NK-92 treated with Interleukin-12 subunit alpha and Interleukin-12 subunit beta, amount 100 ng/mL, for 24 hours (cell line): Measurements from ENCODE around the gene MAP3K19.
"Not testable (repeated sequence)": the region's sequence is repeated elsewhere in the genome, so short reads cannot be mapped to it uniquely, and the experiment has no call there.

Experiments used
- DNase-seq: peaks from one replicate; lab custom pipeline; 2025; lab: John Stamatoyannopoulos, UW

The MAP3K19 gene

DNA sequence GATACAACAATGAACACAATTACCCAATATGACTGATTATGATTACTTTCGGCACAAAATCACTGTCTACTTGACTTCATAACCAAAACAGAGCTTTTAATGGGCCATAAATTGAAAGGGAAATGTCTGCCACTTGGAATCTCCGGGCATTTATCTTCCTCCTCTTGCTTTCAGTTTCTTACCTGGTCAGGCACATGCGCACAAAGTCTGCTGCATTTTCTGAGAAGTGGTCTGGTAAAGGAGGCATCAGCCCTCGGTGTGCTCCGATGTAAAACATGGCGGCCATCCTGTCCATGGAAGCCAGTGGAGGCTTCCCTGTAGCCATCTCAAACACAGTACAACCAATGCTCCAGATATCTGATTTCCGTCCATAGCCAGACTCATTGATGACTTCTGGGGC, 66.6 kb downstream of the MAP3K19 start:
- no peak for DNase-seq

DNA sequence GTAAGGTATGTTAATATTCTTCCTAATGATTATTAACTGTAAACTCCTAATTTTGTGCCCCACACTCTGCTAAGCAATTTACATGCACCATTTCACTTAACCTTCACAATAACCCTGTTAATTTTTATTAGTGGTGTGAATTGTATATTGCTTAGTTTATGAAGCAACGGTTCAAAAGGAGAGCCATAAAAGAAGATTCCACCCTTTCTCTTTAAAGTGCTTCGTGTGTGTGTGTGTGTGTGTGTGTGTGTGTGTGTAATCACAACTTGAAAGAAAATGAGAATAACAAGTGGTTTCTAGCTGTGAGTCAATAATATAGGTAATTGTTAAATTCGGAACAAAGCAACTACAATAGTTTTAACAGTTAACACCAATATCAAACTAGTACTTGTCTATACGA, 68.0 kb downstream of the MAP3K19 start:
- DNase-seq = no peak

GRCh38 chr2:134977104-134977503, 70.1 kb downstream of the MAP3K19 start:
- not testable (repeated sequence) for DNase-seq

GRCh38 chr2:134976074-134976702, 71.1 kb downstream of the MAP3K19 start:
- DNase-seq = no peak

DNA sequence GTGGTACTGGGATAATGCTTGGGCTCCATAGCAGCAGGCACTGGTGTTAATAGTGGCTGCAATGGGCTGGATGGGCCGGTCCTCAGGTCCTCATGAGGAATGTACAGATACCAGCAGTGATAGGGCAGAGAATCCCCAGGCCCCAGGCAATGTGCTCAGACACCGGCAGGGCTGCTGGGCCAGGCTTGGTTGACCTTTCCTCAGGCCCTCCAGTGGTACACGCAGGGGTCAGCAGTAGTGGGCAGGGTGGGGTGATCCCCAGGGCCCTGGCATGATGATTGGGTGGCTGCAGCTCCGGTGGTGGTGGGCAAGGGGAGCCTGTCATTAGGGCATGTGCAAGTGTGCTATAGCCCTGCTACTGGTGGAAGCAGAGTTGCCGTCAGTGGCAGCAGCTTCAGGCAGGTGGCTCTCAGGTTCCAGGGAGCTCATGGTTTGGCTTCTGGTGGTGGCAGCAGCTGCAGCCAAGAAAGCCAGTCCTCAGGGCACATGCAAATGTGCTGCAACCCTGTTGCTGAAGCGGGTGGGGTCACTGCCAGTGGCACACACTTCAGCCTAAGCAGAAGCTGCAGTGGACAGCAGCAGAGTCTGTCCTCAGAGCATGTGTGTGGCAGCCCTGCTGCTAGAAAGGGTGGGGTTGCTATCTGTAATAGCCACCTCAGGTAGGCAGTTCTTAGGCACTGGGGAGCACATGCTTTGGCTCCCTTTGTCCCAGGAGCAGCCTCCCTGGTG, 71.8 kb downstream of the MAP3K19 start:
- DNase-seq = no peak

DNA sequence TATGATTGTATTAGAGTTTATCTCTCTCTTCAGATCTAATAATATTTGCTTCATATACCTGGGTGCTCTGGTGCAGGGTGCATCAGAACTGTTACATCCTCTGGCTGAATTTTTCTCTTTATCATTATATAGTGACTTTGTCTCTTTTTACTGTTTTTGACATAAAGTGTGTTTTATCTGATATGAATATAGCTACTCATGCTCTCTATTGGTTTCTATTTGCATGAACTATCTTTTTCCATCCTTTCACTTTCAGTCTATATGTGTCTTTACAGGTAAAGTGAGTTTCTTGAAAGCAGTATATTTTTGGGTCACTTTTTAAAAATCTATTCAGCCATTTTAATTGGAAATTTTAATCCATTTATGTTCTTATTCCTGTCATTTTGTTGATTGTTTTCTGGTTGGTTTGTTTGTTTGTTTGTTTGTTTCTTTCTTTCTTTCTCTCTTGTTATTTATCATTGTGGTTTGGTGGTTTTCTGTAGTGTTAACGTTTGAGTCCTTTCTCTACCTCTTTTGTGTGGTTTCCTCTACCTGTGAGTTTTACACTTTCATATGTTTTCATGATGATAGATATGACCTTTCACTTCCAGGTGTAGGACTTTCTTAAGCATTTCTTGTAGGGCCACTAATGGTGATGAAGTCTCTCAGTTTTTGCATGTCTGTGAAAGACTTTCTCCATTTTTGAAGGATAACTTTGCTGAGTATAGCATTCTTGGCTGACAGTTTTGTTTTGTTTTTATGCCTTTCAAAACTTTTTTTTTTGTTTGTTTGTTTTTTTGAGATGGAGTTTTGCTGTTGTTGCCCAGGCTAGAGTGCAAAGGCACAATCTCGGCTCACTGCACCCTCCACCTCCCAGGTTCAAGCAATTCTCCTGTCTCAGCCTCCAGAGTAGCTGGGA, 73.8 kb downstream of the MAP3K19 start:
- DNase-seq = no peak

GRCh38 chr2:134967166-134967565, 80.1 kb downstream of the MAP3K19 start:
- DNase-seq = not testable (repeated sequence)

DNA sequence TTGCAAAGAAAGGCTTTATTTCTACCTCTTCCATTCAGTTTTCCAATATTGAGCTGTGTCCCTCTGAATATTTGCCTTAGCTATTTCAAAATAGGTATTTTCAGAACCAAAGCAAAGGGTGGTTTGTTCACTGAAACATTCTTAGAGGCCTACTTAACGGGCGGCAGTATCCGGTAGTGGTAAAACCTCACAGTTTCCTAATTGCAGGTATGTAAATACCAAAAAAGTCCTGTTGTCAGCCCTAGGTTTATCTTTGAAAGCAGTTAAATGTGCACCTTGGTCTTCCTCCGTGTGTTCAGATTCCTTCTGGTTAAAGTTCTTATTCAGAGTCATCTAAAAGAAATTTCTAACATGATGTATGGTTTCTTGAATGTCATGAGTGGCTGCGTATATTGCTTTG, 89.8 kb downstream of the MAP3K19 start:
- no peak for DNase-seq

DNA sequence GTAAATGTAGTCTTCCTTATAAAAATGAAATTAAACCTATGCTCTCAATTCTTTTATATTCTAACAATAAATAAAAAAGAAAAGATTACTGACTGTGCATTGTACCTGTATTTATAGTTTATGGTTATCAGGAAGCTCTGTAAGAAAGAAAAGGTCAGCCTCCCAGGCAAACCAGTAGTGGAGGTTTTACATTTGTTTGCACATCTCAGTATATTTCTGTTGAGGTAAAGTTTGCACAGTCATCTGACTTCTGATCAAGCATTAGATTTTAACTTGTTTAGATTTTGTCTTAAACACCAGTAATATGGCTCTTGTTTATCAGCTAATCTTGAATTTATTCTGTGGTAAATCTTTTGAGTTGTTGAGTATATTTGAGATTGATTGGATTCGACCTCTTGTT, 91.5 kb downstream of the MAP3K19 start:
- no peak for DNase-seq

DNA sequence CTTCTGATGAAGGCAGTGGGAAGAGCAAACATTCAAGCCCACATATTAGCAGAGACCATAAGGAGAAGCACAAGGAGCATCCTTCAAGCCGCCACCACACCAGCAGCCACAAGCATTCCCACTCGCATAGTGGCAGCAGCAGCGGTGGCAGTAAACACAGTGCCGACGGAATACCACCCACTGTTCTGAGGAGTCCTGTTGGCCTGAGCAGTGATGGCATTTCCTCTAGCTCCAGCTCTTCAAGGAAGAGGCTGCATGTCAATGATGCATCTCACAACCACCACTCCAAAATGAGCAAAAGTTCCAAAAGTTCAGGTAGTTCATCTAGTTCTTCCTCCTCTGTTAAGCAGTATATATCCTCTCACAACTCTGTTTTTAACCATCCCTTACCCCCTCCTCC, 93.2 kb downstream of the MAP3K19 start:
- DNase-seq = no peak

GRCh38 chr2:134952608-134953007, 94.6 kb downstream of the MAP3K19 start:
- no peak for DNase-seq

DNA sequence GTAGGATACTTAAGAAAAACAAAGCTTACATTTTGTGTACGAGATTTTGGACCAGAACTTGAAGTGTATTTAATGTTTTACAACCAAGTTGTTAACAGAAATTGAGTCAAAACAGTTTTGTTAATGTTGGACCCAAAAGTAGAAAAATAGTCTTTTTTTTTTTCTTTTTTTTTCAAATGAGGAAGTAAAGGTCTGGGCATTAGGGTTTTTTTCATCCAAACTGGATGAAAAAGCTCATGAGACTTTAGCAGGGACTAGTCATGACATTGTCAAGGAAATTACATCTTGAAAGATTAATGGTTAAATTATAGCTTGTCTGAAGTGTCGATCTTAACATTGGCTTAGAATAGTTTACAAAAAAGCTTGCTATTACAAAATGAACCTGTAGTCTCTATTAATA, 96.4 kb downstream of the MAP3K19 start:
- DNase-seq = no peak

- DNase-seq = no peak
Measured at GRCh38 chr2:134949981-134950708, 97.1 kb downstream of the MAP3K19 start.

GRCh38 chr2:134946073-134946472, 101.2 kb downstream of the MAP3K19 start:
- no peak for DNase-seq

DNA sequence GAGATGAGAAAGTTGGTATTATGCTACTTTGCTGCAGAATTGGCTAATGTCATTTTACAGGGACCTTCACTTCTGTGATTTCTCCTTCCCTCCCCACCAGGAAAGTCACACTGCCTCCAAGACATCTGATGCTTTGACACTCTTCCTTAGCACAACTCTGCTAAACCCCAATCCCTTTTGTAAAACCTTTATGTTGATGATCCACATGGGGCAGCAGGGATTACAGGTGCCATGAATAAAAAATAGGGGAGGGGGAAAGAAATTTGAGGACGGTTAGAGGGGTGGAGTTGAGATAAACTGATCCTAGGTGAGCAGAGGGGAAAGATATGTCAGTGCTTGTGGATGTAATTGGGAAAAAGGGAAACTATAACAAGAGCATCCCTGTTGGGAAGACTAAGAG, 102.3 kb downstream of the MAP3K19 start:
- DNase-seq = no peak

DNA sequence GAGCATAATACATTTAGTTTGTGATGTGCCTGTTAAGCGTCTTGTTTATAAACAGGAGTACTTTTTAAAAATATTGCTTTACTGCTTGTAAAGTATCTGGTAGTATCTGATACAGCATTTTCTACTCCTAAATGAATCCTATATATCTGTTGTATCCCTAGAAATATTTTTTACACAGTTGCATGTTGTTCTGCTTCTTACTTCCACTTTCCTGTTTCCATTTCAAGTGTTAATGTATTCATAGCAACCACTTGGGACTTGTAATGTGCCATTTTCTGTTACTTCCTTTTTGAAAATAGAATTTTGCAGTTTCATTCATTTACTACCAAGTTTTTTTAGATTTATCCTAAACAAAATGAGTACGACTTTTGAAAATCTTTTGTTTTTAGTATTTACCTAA, 103.7 kb downstream of the MAP3K19 start:
- DNase-seq = no peak

GRCh38 chr2:134936691-134937090, 110.6 kb downstream of the MAP3K19 start:
- DNase-seq = no peak

DNA sequence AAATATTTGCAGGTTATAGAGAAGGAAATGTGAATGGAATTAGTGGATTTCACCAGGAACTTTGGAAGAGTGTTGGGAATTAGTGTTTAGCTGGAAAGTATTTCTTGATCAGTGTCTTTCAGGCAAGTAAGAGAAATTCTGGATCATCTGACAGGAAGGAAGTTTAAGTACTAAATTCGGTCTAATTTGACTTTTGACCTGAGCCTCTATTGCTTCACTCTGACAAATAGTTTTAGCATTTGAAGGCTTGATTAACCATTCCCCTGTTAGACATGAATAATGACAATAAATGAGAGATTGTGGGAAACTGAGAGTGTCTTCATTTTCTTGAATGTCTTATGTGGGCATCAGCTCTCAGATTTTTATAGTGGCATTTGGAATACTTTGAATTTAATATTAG, 112.6 kb downstream of the MAP3K19 start:
- DNase-seq = no peak

DNA sequence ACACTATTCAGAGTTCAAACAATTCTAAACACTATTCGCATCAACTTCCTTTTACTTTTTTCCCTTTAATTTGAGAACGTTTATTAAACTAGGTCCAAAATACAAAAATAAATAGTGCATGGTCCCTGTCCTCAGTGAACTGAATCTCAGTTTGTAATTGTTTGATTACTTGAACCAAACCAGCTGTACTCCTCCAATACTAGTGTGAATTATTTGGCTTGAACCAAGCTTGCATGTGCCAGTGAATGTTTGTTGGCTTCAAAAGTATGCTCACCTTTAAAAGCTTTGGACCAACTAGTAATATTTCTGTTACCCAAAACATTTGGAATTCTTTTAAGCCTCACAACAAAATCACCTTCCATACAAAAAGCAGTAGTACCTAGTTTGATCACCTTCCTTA, 113.1 kb downstream of the MAP3K19 start:
- no peak for DNase-seq

DNA sequence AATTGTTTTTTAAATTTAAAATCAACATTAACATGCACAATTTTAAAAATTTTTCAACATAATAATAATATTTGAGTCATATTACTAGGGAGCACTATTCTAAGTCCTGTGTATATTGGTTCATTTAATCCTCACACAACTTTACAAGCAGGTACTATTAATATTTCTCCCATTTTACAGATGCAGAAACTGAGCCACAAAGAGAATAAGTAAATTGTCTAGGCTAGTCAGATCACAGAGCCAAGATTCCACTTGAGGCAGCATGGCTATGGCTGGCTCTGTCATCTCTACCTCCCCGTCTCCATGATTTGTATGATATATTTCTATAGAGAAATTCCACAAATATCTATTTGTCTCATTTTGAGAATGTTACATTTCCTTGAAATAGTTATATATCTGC, 113.5 kb downstream of the MAP3K19 start:
- no peak for DNase-seq

DNA sequence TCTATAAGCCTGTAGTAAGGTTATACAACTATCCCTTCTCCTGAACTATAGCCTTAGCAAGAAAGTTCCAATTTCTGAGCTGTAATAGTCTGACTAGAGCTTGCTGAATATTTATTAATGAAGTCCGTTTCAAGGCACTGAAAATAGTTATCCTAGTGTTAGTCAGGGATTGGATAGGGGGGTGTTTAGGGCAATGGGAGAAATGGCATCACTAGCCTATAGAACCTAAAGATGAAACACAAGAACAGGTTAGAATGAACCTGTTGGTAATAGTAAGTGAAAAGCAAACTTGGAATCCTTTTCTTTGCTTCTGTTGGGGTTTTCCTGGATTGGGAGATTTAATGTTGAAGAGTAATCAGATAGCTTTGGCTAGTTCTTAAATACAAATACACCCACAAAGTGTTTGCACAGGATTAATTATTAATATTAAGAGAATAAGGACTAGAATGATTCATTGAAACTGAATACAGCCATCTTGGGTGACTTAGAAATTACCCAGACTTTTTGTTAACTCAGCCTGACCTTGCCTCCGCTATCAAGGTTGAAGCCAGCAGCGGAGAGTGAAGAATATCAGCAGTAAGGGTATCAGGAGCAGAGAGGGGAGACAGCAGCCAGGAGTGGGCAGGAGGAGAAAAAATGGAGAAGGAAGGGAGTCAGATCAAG, 114.3 kb downstream of the MAP3K19 start:
- DNase-seq = no peak

- no peak for DNase-seq
Measured at GRCh38 chr2:134927195-134927594, 120.1 kb downstream of the MAP3K19 start.
